Memory B cell (primary cell): ENCODE data around the gene ZBTB7C.

Source experiments
- ATAC-seq: fragments of 150-1000 bp; cut with Tn5 transposase; 2 replicates; pipeline ENCODE4 v1.10.0; 2021; ENCODE audit warnings: low read depth, mild to moderate bottlenecking, moderate library complexity
- DNase-seq, 2 donors: peaks; one replicate each; pipeline ENCODE4 v3.0.0; 2022; ENCODE audit warnings: low spot score in 2 of 2
- H3K27ac Mint-ChIP-seq: one replicate; pipeline ENCODE4 v1.8.0; 2022; ENCODE audit warnings: mild to moderate bottlenecking, moderate library complexity, mixed read lengths
- H3K27me3 Mint-ChIP-seq: one replicate; pipeline ENCODE4 v1.8.0; 2022; ENCODE audit warnings: mixed read lengths
- H3K36me3 Mint-ChIP-seq: one replicate; pipeline ENCODE4 v1.8.0; 2022; ENCODE audit warnings: mild to moderate bottlenecking, mixed read lengths
- H3K4me1 Mint-ChIP-seq: one replicate; pipeline ENCODE4 v1.8.0; 2022; ENCODE audit warnings: mixed read lengths
- H3K4me3 Mint-ChIP-seq: one replicate; pipeline ENCODE4 v1.8.0; 2022; ENCODE audit warnings: mild to moderate bottlenecking, moderate library complexity, mixed read lengths
- H3K9me3 Mint-ChIP-seq: one replicate; pipeline ENCODE4 v1.8.0; 2022; ENCODE audit warnings: mixed read lengths

Gene ZBTB7C

DNA sequence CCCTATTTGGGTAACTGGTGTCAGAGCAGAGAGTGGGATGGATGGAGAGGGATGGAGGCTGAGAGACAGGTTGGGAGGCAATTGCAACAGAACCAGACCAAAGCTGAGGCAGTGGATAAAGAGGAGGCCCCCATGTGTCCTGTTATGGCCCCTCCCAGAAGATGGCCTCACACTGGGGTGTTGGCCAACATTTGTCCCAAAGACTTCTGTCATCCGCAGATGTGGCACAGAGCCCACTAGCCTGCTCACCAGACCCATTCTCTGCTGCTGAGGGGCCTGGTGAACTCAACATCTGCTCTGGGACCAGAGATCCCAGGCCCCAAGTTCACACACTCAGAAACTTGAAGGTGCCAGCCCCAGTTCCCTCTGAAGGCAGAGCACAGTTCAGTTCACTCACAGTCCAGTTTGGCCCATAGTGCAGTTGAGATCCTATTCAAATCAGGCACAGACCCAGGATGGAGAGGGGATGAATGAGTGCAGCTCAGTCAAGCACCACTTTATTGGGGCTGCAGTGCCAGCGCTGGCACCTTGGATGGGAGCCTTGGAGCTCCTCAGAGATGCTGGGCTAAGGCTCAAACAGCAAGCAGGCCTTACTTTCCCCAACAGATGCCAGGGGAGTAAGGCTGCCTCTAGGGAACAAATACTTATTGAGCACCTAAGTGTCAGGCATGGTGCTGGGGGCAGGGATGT lies 189.2 kb downstream of the ZBTB7C start:
- H3K36me3 Mint-ChIP-seq = no peaks in the 10 kb centered on the region
- H3K27me3 Mint-ChIP-seq = peaks cover 4% of the 10 kb centered on the region
- H3K4me1 Mint-ChIP-seq = no peaks in the 10 kb centered on the region
- no peak for DNase-seq
- no peaks in the 10 kb centered on the region for H3K9me3 Mint-ChIP-seq
- H3K4me3 Mint-ChIP-seq = no peak overlapping the region
- no peak for ATAC-seq
- no peak overlapping the region for H3K27ac Mint-ChIP-seq

DNA sequence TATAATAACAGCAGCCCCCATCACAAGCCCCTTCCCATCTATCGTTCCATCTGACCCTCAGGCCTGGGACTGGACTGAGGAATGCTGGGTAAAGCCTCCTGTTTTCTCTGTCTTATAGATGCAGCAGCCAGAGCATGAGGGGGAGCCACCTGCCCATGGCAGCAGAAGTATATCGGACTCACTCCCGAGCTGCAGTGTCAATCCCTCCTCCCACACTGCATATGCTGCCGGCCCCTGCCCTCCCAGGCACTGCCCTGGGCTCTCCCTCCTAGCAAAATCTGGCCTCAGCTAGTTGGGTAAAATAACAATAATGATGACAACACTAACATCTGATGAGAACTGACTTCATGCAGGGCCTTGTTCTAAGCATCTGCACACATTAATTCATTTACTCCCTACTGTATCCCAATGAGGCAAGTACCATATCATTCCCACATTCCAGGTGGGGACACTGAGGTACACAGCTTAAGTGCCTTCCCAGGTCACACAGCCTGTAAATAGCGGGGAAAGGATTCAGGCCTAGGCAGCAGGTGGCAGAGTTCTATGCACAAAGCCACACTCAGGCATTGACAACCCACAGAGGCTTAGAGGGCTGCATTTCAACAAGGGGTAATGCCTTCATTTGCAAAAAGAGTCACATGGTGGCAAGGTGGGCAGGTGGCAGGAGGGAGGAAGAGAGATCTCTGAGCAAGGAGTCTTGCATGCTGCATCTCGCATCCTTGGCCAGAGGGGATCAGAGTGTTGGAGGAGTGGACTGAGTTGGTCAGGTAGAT lies 190.0 kb downstream of the ZBTB7C start:
- no peaks in the 10 kb centered on the region for H3K36me3 Mint-ChIP-seq
- no peaks in the 10 kb centered on the region for H3K4me1 Mint-ChIP-seq
- no peaks in the 10 kb centered on the region for H3K9me3 Mint-ChIP-seq
- no peak overlapping the region for H3K4me3 Mint-ChIP-seq
- no peak overlapping the region for H3K27ac Mint-ChIP-seq
- no peak for DNase-seq
- peaks cover 3% of the 10 kb centered on the region for H3K27me3 Mint-ChIP-seq
- no peak for ATAC-seq

DNA sequence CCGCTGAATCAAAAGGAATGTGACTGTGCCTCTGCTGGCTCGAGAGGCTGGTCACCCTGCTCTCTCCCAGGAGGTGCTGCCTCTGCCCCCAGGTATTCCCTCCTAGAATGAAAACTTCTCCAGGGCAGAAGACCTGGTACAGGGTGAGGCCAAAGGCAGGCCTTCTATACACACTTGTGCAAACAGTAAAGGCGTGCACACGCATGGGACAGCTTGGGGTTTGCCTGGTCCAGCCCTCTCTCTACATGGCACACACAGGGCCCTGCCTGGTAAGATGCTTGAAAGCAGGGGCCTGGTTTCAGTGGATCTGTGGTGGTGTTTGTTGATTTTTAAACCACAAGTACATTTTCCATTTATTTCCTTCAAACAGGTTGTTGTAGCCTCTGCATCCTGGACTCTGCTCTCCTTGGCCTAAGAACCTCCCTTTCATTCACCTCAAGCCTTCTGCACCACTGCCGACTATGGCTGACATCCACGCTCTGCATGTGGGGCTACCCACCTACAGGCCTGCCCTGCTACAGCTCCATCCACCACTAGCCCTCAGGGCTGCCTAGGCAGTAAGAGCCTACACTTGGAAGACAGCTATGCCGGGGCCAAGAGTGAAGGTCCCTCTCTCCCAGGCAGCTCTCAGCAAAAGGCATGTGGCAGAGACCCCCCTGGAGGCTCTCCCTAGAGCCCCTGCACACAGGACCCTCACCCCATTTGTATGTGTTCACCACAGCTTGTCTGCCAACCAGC lies 190.7 kb downstream of the ZBTB7C start:
- H3K27me3 Mint-ChIP-seq = peaks cover 3% of the 10 kb centered on the region
- ATAC-seq = no peak
- DNase-seq = no peak
- H3K27ac Mint-ChIP-seq = no peak overlapping the region
- no peaks in the 10 kb centered on the region for H3K4me1 Mint-ChIP-seq
- no peaks in the 10 kb centered on the region for H3K36me3 Mint-ChIP-seq
- H3K9me3 Mint-ChIP-seq = no peaks in the 10 kb centered on the region
- H3K4me3 Mint-ChIP-seq = no peak overlapping the region

DNA sequence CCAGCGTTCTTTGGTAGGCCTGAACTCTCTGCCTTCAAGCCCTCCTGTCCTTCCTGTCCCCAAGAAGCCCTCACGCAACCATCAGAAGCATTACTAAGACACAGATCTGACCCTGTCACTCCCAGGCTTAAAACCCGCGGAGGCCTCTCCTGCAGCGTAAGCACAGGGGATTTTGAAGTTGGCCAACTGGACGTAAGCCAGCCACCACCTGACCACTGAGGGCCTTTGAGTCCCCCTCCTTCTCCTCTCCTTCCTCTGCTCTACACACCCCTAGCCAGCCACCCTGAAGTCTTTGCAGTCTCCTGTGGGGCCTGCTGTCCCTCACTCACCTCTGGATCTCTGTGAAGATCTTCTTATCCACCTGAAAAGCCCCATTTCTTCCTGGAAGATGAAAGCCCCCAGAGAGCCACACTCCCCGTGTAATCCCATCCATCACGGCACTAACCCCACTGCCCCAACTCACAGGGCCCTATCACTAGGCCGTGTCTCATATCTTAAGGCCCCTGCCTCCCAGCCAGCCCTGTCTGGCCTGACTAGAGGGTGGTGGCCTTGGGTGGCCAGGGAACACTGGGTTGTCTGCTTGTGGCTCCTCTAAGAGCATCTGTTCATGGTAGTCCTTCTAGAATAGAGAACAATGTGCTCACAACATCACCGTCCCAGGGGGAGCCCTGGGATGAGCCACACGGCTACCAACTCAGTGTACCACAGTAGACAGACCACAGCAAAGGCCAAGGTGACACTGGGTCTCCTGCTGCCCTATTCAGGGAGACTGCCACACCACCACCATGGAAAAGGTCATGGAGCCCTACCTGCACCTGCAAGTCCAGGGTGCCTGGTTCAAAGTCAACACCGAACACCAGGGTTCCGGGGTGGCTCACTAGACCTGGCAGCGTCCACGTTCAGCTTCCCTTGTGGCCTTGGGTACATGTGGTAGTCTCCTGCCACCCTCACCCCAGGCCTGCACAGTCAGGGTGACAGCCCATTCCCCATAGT lies 191.6 kb downstream of the ZBTB7C start:
- H3K27ac Mint-ChIP-seq = no peak overlapping the region
- no peaks in the 10 kb centered on the region for H3K36me3 Mint-ChIP-seq
- ATAC-seq = no peak
- H3K4me1 Mint-ChIP-seq = no peaks in the 10 kb centered on the region
- no peak for DNase-seq
- no peaks in the 10 kb centered on the region for H3K9me3 Mint-ChIP-seq
- H3K27me3 Mint-ChIP-seq = peaks cover 3% of the 10 kb centered on the region
- no peak overlapping the region for H3K4me3 Mint-ChIP-seq

DNA sequence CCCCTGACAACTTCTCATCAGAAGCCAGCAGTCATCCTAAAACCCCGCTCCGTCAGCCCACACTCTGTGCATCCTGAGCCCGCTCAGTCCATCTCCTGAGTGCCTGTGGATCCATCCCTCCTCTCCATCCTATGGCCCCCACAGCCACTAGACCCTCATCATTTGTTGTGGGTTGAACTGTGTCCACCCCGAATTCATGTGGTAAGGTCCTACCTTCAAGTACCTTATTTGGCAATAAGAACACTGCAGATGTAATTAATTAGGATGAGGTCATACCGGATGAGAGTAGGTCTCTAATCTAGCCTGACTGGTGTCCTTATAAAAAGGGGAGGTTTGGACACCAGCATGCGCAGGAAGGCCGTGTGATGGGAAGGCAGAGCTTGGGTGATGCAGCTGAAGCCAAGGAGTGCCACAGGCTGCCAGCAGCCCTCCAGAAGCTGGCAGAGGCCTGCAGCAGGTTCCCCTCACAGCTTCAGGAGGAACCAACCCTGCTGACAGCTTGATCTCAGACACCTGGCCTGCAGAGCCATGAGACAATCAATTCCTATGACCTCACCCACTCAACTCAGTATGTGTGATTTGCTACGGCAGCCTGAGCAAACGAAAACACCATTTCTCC lies 192.4 kb downstream of the ZBTB7C start:
- Mint-ChIP-seq H3K9me3 (no peaks in the 10 kb centered on the region), H3K4me3 (no peak overlapping the region), H3K27me3 (peaks cover 3% of the 10 kb centered on the region), H3K27ac (no peak overlapping the region), H3K36me3 (no peaks in the 10 kb centered on the region), H3K4me1 (no peaks in the 10 kb centered on the region)
- DNase-seq (no peak), ATAC-seq (no peak)

DNA sequence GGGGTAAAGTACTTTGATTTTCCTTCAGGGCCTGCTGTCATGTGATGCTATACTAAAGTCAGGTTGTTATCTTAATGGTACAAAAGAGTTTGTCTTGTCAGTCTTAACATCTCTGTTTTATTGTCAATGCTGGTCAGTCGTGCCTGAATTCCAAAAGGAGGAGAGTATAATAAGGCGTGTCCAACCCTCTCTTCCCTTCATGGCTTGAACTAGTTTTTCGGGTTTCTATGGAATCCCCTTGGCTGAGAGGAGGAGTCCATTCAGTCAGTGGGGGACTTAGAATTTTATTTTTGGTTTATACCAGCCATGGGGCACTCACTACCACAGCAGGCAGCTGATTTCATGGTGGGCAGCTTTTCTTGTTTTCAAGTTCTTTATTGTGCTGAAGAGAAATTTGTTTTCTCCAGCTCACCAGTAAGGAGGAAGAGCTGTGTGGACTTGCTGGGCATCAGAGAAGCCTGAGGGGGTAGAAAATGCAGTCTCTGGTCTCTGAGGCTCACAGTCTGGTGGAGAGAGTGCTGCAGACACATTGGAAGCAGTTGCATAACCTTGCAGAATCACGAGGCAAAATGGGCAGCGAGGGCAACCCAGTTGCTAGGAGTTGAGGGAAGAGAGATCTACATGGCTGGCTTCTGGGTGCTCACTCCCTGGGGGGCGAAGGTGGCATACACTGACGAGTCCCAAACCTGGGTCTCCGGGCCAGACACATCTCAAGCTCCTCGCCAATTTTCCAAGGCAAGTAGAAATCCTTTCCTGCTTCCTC lies 193.1 kb downstream of the ZBTB7C start:
- Mint-ChIP-seq H3K27ac (no peak overlapping the region), H3K27me3 (peaks cover 4% of the 10 kb centered on the region), H3K36me3 (no peaks in the 10 kb centered on the region), H3K9me3 (peaks cover 2% of the 10 kb centered on the region), H3K4me1 (no peaks in the 10 kb centered on the region), H3K4me3 (no peak overlapping the region)
- ATAC-seq = no peak
- DNase-seq = no peak

DNA sequence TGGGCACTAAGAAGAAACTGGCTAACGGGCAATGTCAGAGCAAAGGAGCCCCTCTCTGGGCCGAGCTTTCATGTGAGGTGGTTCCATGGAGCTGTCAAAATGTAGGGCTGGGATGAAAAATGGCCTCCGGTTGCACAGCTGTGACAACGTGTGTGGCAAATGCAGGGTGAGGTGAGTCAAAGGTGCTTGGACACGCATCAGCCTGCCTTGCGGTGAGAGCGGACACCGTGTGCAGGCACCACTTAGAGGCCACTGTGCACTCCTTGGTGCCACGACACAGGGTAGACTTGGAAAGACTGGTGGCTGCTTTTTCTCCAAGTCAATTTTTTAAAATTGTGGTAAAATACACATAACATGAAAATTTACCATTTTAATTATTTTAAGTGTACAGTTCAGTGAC lies 195.4 kb downstream of the ZBTB7C start:
- H3K36me3 Mint-ChIP-seq = no peaks in the 10 kb centered on the region
- H3K27me3 Mint-ChIP-seq = peaks cover 4% of the 10 kb centered on the region
- peaks cover 4% of the 10 kb centered on the region for H3K9me3 Mint-ChIP-seq
- no peak overlapping the region for H3K27ac Mint-ChIP-seq
- no peak overlapping the region for H3K4me3 Mint-ChIP-seq
- ATAC-seq (no peak), DNase-seq (no peak)
- H3K4me1 Mint-ChIP-seq = no peaks in the 10 kb centered on the region

DNA sequence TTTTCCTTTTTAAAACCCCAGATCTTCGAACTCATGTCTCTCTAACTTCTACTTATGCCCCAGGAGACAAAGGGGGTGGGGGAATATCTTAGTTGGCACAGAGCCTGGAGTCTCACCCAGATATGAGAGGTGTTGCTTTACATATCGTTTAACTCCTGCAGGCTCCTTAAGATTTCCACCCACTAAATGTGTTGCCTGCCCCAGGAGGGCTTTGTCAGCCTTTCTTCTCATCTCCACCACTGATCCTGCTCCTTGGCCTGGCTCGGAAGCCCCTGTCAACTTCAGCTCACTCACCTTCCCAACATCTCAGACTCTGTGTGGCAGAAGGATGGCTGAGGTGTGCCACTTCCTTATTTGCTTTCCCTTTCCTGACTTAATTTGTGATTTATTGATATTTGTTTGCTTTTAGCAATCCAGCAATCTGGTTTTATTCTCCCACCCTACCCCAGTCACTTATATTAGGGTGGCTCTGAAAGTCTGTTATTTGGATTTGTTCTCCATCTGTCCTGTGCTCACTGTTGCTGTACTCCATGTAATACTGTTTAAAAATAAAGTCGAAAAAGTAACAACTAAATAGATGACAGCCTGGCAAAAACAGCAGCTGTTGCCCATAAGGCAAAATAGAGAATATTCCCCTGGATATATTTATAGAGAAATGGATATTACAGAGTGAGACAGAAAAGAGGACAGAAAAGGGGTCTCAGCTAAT lies 200.6 kb downstream of the ZBTB7C start:
- Mint-ChIP-seq H3K4me3 (no peak overlapping the region), H3K27ac (no peak overlapping the region), H3K4me1 (no peaks in the 10 kb centered on the region), H3K27me3 (peaks cover 5% of the 10 kb centered on the region), H3K36me3 (no peaks in the 10 kb centered on the region), H3K9me3 (peaks cover 4% of the 10 kb centered on the region)
- DNase-seq (no peak), ATAC-seq (no peak)

DNA sequence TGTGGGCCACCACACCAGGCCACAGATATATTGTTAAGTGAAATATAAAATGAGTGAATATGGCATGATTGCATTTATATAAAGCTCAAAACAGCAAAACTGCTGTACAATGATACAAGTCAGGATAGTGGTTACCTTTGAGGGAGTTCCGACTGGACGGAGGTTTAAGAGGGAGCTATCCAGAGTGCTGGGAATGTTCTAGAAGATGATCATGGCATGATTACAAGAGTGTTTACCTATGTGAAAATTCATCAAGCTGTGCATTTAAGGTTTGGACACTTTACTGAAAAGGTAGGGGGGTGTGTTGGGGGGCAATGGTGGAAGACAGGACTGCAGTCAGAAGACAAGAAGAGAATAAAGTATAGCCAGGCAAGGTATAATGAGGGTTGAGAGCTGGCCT lies 201.4 kb downstream of the ZBTB7C start:
- Mint-ChIP-seq H3K9me3 (peaks cover 4% of the 10 kb centered on the region), H3K36me3 (no peaks in the 10 kb centered on the region), H3K27ac (no peak overlapping the region), H3K27me3 (peaks cover 9% of the 10 kb centered on the region), H3K4me3 (no peak overlapping the region), H3K4me1 (no peaks in the 10 kb centered on the region)
- ATAC-seq = no peak
- no peak for DNase-seq

DNA sequence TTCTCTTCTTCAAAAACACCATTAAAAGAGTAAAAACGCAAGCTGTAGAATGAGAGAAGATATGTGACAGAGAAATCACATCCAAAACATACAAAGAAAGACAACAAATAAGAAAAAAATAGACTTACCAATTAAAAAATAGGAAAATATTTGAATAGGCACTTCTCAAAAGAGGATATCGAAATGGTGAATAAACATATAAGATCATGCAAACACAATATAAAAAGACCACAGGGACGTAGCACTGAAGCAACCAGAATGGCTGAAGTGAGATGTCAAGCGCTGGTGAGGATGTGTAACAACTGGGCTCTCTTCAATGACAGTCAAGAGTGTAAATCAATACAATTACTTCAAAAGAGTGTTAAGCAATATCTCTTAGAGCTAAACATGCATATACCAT lies 202.3 kb downstream of the ZBTB7C start:
- H3K27ac Mint-ChIP-seq = no peak overlapping the region
- H3K4me1 Mint-ChIP-seq = no peaks in the 10 kb centered on the region
- DNase-seq (no peak), ATAC-seq (no peak)
- peaks cover 13% of the 10 kb centered on the region for H3K27me3 Mint-ChIP-seq
- no peak overlapping the region for H3K4me3 Mint-ChIP-seq
- H3K9me3 Mint-ChIP-seq = peaks cover 4% of the 10 kb centered on the region
- H3K36me3 Mint-ChIP-seq = no peaks in the 10 kb centered on the region

DNA sequence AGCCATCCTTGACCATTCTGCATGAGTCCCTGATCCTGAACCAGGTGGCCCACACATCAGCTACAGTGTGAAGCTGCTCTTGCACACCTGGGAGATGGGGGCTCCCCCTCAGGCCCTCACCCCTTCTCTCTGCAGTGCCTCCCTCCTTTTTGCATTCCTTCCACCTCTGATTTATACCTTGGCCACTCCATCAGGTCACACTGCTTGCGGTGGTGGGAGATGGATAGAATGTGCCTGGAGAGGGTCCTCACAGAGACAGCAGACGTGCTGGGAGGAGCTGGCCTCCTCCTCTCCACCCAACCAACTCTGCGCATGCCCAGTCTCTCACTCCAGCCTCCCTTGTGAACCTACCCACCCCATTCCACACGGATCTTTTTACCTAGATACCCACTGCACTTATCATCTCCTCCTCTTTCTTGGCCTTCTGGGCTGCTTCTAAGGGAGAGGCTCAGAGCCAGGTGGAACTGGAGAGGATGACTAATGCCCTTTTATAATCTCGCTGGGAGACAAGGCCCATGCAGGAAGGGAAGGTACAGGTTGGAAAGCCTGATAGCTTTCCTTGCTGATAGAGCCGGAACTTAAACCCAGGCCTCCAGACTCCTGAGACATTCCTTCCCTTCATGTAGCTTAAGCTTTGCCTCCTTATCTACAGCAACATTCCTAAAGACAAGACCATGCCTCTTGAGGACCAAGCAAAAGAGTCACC lies 205.1 kb downstream of the ZBTB7C start:
- no peak overlapping the region for H3K27ac Mint-ChIP-seq
- H3K4me3 Mint-ChIP-seq = no peak overlapping the region
- H3K27me3 Mint-ChIP-seq = peaks cover 18% of the 10 kb centered on the region
- H3K36me3 Mint-ChIP-seq = no peaks in the 10 kb centered on the region
- no peak for DNase-seq
- no peak for ATAC-seq
- no peaks in the 10 kb centered on the region for H3K9me3 Mint-ChIP-seq
- H3K4me1 Mint-ChIP-seq = no peaks in the 10 kb centered on the region
